Measurements from ENCODE around the gene EZH2.

DNA sequence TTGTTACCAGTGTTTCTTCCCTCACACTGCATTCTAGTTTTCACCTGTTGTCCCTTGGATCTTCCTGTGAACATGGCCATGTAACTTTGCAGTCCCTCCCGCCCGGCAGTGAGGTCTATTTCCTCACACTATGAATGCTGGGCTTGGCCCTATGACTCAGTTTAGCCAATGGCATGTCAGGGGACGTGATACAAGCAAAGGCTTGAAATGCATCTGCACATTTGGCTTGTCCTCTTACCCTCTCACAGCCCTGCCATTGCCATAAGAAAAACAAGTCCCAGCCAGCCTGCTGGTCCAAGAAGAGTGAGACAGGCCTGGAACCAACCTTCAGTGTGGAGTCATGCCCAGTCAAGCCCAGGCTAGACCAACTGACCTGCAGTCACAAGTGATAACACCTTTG, 17.1 kb upstream of the EZH2 start:
- TF ChIP-seq, protein P1, sequence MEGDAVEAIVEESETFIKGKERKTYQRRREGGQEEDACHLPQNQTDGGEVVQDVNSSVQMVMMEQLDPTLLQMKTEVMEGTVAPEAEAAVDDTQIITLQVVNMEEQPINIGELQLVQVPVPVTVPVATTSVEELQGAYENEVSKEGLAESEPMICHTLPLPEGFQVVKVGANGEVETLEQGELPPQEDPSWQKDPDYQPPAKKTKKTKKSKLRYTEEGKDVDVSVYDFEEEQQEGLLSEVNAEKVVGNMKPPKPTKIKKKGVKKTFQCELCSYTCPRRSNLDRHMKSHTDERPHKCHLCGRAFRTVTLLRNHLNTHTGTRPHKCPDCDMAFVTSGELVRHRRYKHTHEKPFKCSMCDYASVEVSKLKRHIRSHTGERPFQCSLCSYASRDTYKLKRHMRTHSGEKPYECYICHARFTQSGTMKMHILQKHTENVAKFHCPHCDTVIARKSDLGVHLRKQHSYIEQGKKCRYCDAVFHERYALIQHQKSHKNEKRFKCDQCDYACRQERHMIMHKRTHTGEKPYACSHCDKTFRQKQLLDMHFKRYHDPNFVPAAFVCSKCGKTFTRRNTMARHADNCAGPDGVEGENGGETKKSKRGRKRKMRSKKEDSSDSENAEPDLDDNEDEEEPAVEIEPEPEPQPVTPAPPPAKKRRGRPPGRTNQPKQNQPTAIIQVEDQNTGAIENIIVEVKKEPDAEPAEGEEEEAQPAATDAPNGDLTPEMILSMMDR (IDR thresholded peaks at IDR 0.05; ENCODE audit: poor library complexity), result no peak
- TF ChIP-seq EZH2 (IDR thresholded peaks at IDR 0.05; ENCODE audit: borderline replicate concordance) (no peak), EZH2phosphoT487 (IDR thresholded peaks at IDR 0.05; ENCODE audit: low read depth, severe bottlenecking, unreplicated experiment) (no peak)

Measured in hepatocyte (in vitro differentiated cells).